H4 (cell line): Measurements from ENCODE around the gene PXYLP1. TPM values are rescaled to one million over a fixed set of nuclear protein-coding genes. Genes with fewer than 3 reads are reported as not detected.
"Not testable (repeated sequence)": the region's sequence is repeated elsewhere in the genome, so short reads cannot be mapped to it uniquely, and the experiment has no call there.

Experiments
- DNase-seq: peaks from one replicate; pipeline ENCODE4 v3.0.0-alpha.2; 2015; ENCODE audit warnings: low spot score
- total RNA-seq: library from RNA; depleted of rRNA; stranded (reverse); fragments of >200 nt; shearing (Covaris generic); gene quantifications from 2 replicates; pipeline ENCODE4 v1.2.3, GENCODE V29; 2014; rRNA removed

PXYLP1 gene
- total RNA-seq, result 13.2 and 18.0 TPM in 2 replicates

GRCh38 chr3:141231101-141231951, at the start of gene PXYLP1:
Gene PXYLP1, plus strand, starts transcription at chr3:141231825. Its CDS starts 28,351 bp downstream, at chr3:141260176.
- peak; percentile 82 for DNase-seq

- no peak for DNase-seq
Measured at GRCh38 chr3:141183606-141184005, 48.0 kb upstream of the PXYLP1 start.

GRCh38 chr3:141184430-141184829, 47.2 kb upstream of the PXYLP1 start:
- no peak for DNase-seq

- DNase-seq, result no peak
Measured at GRCh38 chr3:141191097-141191749, 40.4 kb upstream of the PXYLP1 start.

- peak; percentile 94 for DNase-seq
Measured at GRCh38 chr3:141192345-141192744, 39.3 kb upstream of the PXYLP1 start.

GRCh38 chr3:141193066-141193830, 38.4 kb upstream of the PXYLP1 start:
- no peak for DNase-seq

- no peak for DNase-seq
Measured at GRCh38 chr3:141201122-141201521, 30.5 kb upstream of the PXYLP1 start.

GRCh38 chr3:141202682-141203081, 28.9 kb upstream of the PXYLP1 start:
- no peak for DNase-seq

GRCh38 chr3:141203866-141204265, 27.8 kb upstream of the PXYLP1 start:
- DNase-seq, result no peak

GRCh38 chr3:141204343-141204742, 27.3 kb upstream of the PXYLP1 start:
- no peak for DNase-seq

GRCh38 chr3:141211306-141211705, 20.3 kb upstream of the PXYLP1 start:
- DNase-seq, result not testable (repeated sequence)

- DNase-seq, result no peak
Measured at GRCh38 chr3:141212101-141212500, 19.5 kb upstream of the PXYLP1 start.

- DNase-seq, result no peak
Measured at GRCh38 chr3:141212555-141212954, 19.1 kb upstream of the PXYLP1 start.

- DNase-seq, result no peak
Measured at GRCh38 chr3:141216975-141217374, 14.7 kb upstream of the PXYLP1 start.

GRCh38 chr3:141217389-141217788, 14.2 kb upstream of the PXYLP1 start:
- no peak for DNase-seq

GRCh38 chr3:141218162-141218835, 13.3 kb upstream of the PXYLP1 start:
- no peak for DNase-seq

GRCh38 chr3:141218926-141219325, 12.7 kb upstream of the PXYLP1 start:
- DNase-seq, result no peak

- DNase-seq, result no peak
Measured at GRCh38 chr3:141223673-141224166, 7.9 kb upstream of the PXYLP1 start.

GRCh38 chr3:141225939-141226338, 5.7 kb upstream of the PXYLP1 start:
- no peak for DNase-seq

- DNase-seq, result no peak
Measured at GRCh38 chr3:141227216-141227615, 4.4 kb upstream of the PXYLP1 start.

GRCh38 chr3:141227752-141228151, 3.9 kb upstream of the PXYLP1 start:
- DNase-seq, result peak; percentile 51

- DNase-seq, result no peak
Measured at GRCh38 chr3:141228395-141228794, 3.2 kb upstream of the PXYLP1 start.
